ENCODE results near the gene LRFN2.

Gene LRFN2

GRCh38 chr6:40379811-40380210 lies 207.4 kb downstream of the LRFN2 start:
- in situ Hi-C loops (cut with HindIII; ENCODE audit: low sequenced_read_pairs): no loop called here
- DNase-seq (ENCODE audit: low read depth, low spot score): no peak
- no peak overlapping the region for H3K4me3 ChIP-seq (ENCODE audit: low read depth, low read length)
- TF ChIP-seq CTCF (IDR thresholded peaks at IDR 0.05; ENCODE audit: low read depth, low read length): no peak

- DNase-seq (ENCODE audit: low read depth, low spot score): no peak
Measured at GRCh38 chr6:40378725-40379074, 208.5 kb downstream of the LRFN2 start.

DNA sequence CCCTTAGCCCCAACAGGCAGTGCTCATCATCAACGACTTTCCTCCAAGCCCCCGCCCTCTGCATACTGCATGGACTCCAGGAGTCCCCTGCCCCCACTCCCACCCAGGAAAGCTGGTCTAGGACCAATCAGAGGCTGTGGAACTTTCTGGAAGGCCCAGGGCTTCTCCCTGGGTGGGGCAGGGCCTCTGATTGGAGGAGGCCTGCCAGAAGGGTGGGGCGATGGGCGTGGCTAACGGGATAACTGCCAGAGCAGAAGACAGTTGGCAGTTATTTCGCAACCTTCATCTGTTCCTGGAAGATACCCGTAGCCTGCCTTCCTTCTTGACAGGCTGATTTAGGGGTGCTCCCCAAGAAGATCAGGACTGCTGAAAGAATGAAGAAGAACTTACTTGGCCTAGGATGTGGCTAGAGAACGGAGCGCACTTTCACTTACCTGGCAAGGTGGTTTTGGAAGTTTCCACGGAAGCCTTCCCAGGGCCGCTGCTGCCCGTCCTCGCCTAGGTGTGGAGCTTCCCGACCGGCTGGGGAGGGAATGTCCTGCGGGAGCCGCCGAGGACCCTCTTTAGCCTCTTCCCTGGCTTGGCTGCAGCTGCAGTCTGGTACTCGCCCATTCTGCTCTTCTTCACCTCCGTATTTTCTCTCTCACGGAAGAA lies 209.0 kb downstream of the LRFN2 start:
- TF ChIP-seq CTCF (IDR thresholded peaks at IDR 0.05; ENCODE audit: low read depth, low read length): no peak
- DNase-seq (ENCODE audit: low read depth, low spot score): no peak
- H3K4me3 ChIP-seq (ENCODE audit: low read depth, low read length): no peak overlapping the region
- in situ Hi-C loops (cut with HindIII; ENCODE audit: low sequenced_read_pairs): no loop called here

More at GRCh38 chr6:40378725-40379074, 208.5 kb downstream of the LRFN2 start:
- no peak for TF ChIP-seq CTCF (IDR thresholded peaks at IDR 0.05; ENCODE audit: low read depth, low read length)
- no peak overlapping the region for H3K4me3 ChIP-seq (ENCODE audit: low read depth, low read length)
- in situ Hi-C loops (cut with HindIII; ENCODE audit: low sequenced_read_pairs): no loop called here

- H3K4me3 ChIP-seq (ENCODE audit: low read depth, low read length): no peak overlapping the region
- no peak for TF ChIP-seq CTCF (IDR thresholded peaks at IDR 0.05; ENCODE audit: low read depth, low read length)
- no peak for DNase-seq (ENCODE audit: low read depth, low spot score)
- in situ Hi-C loops (cut with HindIII; ENCODE audit: low sequenced_read_pairs): no loop called here
Measured at GRCh38 chr6:40377173-40377806, 209.9 kb downstream of the LRFN2 start.

DNA sequence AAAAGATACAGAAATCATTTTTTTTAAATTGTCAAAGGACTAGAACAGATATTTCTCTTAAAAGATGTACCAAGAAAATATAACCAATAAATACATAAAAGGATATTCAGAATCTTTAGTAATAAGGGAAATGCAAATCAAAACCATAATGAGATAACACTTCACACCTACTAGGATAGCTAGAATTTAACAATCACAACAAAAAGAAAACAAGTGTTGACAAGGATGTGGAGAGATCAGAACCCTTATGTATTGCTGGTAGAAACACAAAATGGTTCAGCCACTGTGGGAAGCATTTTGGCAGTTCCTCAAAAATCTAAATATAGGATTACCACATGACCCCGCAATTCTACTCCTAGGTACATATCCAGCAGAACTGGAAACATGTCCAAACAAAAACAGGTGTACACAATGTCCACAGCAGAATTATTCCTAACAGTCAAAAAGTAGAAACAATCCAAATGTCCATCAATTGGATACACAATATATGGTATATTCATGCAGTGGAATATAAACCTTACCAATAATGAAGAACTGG lies 211.0 kb downstream of the LRFN2 start:
- TF ChIP-seq CTCF (IDR thresholded peaks at IDR 0.05; ENCODE audit: low read depth, low read length): no peak
- in situ Hi-C loops (cut with HindIII; ENCODE audit: low sequenced_read_pairs): no loop called here
- no peak overlapping the region for H3K4me3 ChIP-seq (ENCODE audit: low read depth, low read length)
- DNase-seq (ENCODE audit: low read depth, low spot score): no peak

DNA sequence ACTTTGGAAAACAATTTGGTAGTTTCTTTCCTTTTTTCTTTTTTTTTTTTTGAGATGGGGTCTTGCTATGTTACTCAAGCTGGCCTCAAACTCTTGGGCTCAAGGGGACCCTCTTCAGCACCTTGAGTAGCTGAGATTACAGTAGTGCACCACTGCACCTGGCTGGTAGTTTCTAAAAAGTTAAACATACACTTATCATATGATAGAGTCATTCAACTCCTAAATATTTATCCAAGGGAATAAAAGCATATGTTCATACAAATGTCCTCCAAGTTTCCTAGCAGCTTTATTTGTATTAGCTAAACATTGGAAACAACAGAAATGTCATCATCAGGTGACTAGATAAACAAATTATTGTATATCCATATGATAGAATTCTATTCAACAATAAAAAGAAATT lies 213.9 kb downstream of the LRFN2 start:
- no peak overlapping the region for H3K4me3 ChIP-seq (ENCODE audit: low read depth, low read length)
- in situ Hi-C loops (cut with HindIII; ENCODE audit: low sequenced_read_pairs): no loop called here
- TF ChIP-seq CTCF (IDR thresholded peaks at IDR 0.05; ENCODE audit: low read depth, low read length): no peak
- DNase-seq (ENCODE audit: low read depth, low spot score): no peak

Measured in astrocyte of the spinal cord (primary cell).